Keratinocyte (primary cell): Measurements from ENCODE around the gene PARD3. TPM values are rescaled to one million over a fixed set of nuclear protein-coding genes. Genes with fewer than 3 reads are reported as not detected.

Experiments used
- DNase-seq: peaks from one replicate; pipeline ENCODE4 v3.0.0-alpha.2; 2011; ENCODE audit warnings: low read depth, missing footprints, low spot score
- FAIRE-seq: peaks from 2 replicates; lab custom pipeline; 2011; peaks lifted over from hg19 to GRCh38; lab: Jason Lieb, UNC
- H2AFZ ChIP-seq: 2 replicates; pipeline ENCODE4 v1.6.0; 2012; ENCODE audit warnings: low read length, control low read depth, inconsistent platforms; ENCODE audit not compliant: control insufficient read depth
- H3K27ac ChIP-seq: 2 replicates; pipeline ENCODE4 v1.5.1; 2011; ENCODE audit warnings: low read length; ENCODE audit not compliant: control insufficient read depth, insufficient read depth
- H3K27me3 ChIP-seq: 3 replicates; pipeline ENCODE4 v1.6.0; 2011; ENCODE audit warnings: low read length; ENCODE audit not compliant: control insufficient read depth, insufficient read depth; ENCODE audit errors: extremely low read depth
- H3K36me3 ChIP-seq, 2 experiments: 2 replicates in 1 of 2; 3 replicates in 1 of 2; pipeline ENCODE4 v1.5.1; 2011; ENCODE audit warnings: low read length in 2 of 2, mild to moderate bottlenecking in 1 of 2; ENCODE audit not compliant: control insufficient read depth in 2 of 2, insufficient read depth in 2 of 2; ENCODE audit errors: extremely low read depth in 1 of 2
- H3K4me1 ChIP-seq: 3 replicates; pipeline ENCODE4 v1.5.1; 2011; ENCODE audit warnings: low read length; ENCODE audit not compliant: control insufficient read depth, insufficient read depth; ENCODE audit errors: extremely low read depth
- H3K4me2 ChIP-seq: 3 replicates; pipeline ENCODE4 v1.6.0; 2011; ENCODE audit warnings: low read depth, low read length; ENCODE audit not compliant: control insufficient read depth, insufficient read depth; ENCODE audit errors: extremely low read depth
- H3K4me3 ChIP-seq, 3 experiments: fragments of 200-600 bp in 1 of 3; sonication (generic) in 1 of 3; 2 replicates in 2 of 3; 3 replicates in 1 of 3; pipeline ENCODE4 v1.5.1; 2011 to 2016; ENCODE audit warnings: low read length in 3 of 3, mild to moderate bottlenecking in 3 of 3, control low read depth in 2 of 3, inconsistent platforms in 1 of 3, low read depth in 1 of 3, mixed read lengths in 1 of 3, mixed run types in 1 of 3, moderate library complexity in 1 of 3; ENCODE audit not compliant: control insufficient read depth in 2 of 3, insufficient read depth in 2 of 3; ENCODE audit errors: extremely low read depth in 1 of 3
- H3K79me2 ChIP-seq: 2 replicates; pipeline ENCODE4 v1.6.0; 2012; ENCODE audit warnings: low read length; ENCODE audit not compliant: control insufficient read depth, insufficient read depth
- H3K9ac ChIP-seq: 3 replicates; pipeline ENCODE4 v1.6.0; 2011; ENCODE audit warnings: low read length; ENCODE audit not compliant: control insufficient read depth, insufficient read depth; ENCODE audit errors: extremely low read depth
- H3K9me1 ChIP-seq: 3 replicates; pipeline ENCODE4 v1.6.0; 2011; ENCODE audit warnings: low read length; ENCODE audit not compliant: control insufficient read depth, insufficient read depth; ENCODE audit errors: extremely low read depth
- H3K9me3 ChIP-seq: 2 replicates; pipeline ENCODE4 v1.5.1; 2012; ENCODE audit warnings: low read depth, low read length; ENCODE audit not compliant: control insufficient read depth
- H4K20me1 ChIP-seq: 3 replicates; pipeline ENCODE4 v1.6.0; 2011; ENCODE audit warnings: low read length; ENCODE audit not compliant: control insufficient read depth, insufficient read depth; ENCODE audit errors: extremely low read depth
- CTCF ChIP-seq, 3 experiments: IDR thresholded peaks in 1 of 3; conservative IDR thresholded peaks in 1 of 3; optimal IDR thresholded peaks in 1 of 3; 2 replicates in 2 of 3; 3 replicates in 1 of 3; pipeline versions ENCODE3 to v1.5.1; 2011; ENCODE audit warnings: low read length in 3 of 3, mild to moderate bottlenecking in 3 of 3, moderate library complexity in 2 of 3, control low read depth in 1 of 3, inconsistent platforms in 1 of 3; ENCODE audit not compliant: insufficient read depth in 2 of 3; ENCODE audit errors: extremely low read depth in 1 of 3
- EZH2 ChIP-seq: IDR thresholded peaks from one replicate; pipeline ENCODE4 v1.6.1; 2012; ENCODE audit warnings: inconsistent platforms, mild to moderate bottlenecking, low read length, moderate library complexity
- dilution Hi-C: fragments of 300-500 bp; cut with MboI; formaldehyde crosslinking; loops from one replicate; pipeline ENCODE4 v1.7.0; 2020; ENCODE audit warnings: low sequenced_read_pairs; ENCODE audit not compliant: extremely low pct_ligation_motif_present
- polyA plus RNA-seq, 5 experiments: library from polyadenylated mRNA; depleted of rRNA in 3 of 5; stranded (reverse) in 3 of 5; stranded (forward) in 1 of 5; unstranded in 1 of 5; fragments of >200 nt; gene quantifications; 1 replicate in 1 of 5; 2 replicates in 3 of 5; 3 replicates in 1 of 5; pipeline versions ENCODE4 v1.2.1 to v1.2.3, GENCODE V29; 2011 to 2012; ENCODE audit warnings: missing spikeins in 2 of 5, low read depth in 1 of 5, low replicate concordance in 1 of 5

The PARD3 gene
- polyA plus RNA-seq, 1 donor (not counting 4 experiments of a cell fraction or from before 2014, with no cell fraction given) = 46.4 TPM

DNA sequence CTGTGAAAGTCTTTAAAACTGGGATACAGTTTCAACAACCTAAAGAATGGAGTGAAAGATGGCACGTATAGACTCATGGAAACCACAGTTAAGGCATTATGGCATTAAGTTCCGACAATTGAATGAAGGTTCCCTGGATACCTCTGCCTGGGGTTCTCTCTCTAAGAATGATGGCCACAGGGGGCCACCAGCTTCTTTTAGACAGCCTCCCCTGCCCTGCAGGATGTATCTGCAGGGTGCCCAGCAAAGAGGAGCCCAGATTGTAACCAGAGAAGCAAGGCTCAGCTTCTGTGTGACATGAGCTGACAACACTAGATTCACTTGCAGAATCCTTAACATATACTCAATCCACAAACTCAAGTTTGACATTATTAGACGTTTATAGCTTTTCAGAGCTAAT, 645.4 kb downstream of the PARD3 start:
- Histone ChIP-seq H4K20me1 (no peaks in the 10 kb centered on the region), H3K36me3 (no peaks in the 10 kb centered on the region), H3K9ac (no peak overlapping the region), H3K79me2 (no peaks in the 10 kb centered on the region), H3K4me2 (no peak overlapping the region), H3K4me1 (peaks cover 7% of the 10 kb centered on the region), H3K9me1 (no peaks in the 10 kb centered on the region), H3K4me3 (no peak overlapping the region), H3K27me3 (no peaks in the 10 kb centered on the region), H3K9me3 (no peaks in the 10 kb centered on the region), H2AFZ (no peak overlapping the region), H3K27ac (no peak overlapping the region)
- no peak for TF ChIP-seq CTCF (optimal IDR thresholded peaks at IDR 0.05 in 1 of 3, IDR thresholded peaks at IDR 0.05 in 1 of 3, conservative IDR thresholded peaks at IDR 0.05 in 1 of 3; ENCODE audit: extremely low read depth in 1 of 3, insufficient read depth in 2 of 3, low read length in 3 of 3)
- no peak for TF ChIP-seq EZH2
- DNase-seq (no peak), FAIRE-seq (no peak)
- dilution Hi-C loops = no loop called here

- Histone ChIP-seq H3K9ac (no peak overlapping the region), H3K27me3 (no peaks in the 10 kb centered on the region), H3K9me1 (no peaks in the 10 kb centered on the region), H3K27ac (no peak overlapping the region), H2AFZ (no peak overlapping the region), H3K4me3 (no peak overlapping the region), H3K9me3 (no peaks in the 10 kb centered on the region), H4K20me1 (no peaks in the 10 kb centered on the region), H3K36me3 (no peaks in the 10 kb centered on the region), H3K79me2 (no peaks in the 10 kb centered on the region), H3K4me2 (no peak overlapping the region), H3K4me1 (peaks cover 7% of the 10 kb centered on the region)
- FAIRE-seq (no peak), DNase-seq (no peak)
- dilution Hi-C loops = no loop called here
- TF ChIP-seq CTCF (optimal IDR thresholded peaks at IDR 0.05 in 1 of 3, IDR thresholded peaks at IDR 0.05 in 1 of 3, conservative IDR thresholded peaks at IDR 0.05 in 1 of 3; ENCODE audit: extremely low read depth in 1 of 3, insufficient read depth in 2 of 3, low read length in 3 of 3) = no peak
Measured at GRCh38 chr10:34169131-34169530, 646.0 kb downstream of the PARD3 start.
